Astrocyte (in vitro differentiated cells and primary cell): ENCODE data around the gene NXN.

Source experiments
- EZH2 ChIP-seq: IDR thresholded peaks from 2 replicates; pipeline ENCODE4 v1.6.1; 2012; ENCODE audit warnings: mild to moderate bottlenecking, low read length, inconsistent platforms; ENCODE audit not compliant: insufficient read depth
- TF ChIP-seq, protein P1 (sequence below): IDR thresholded peaks from 2 replicates; pipeline ENCODE4 v1.5.1; 2011; ENCODE audit warnings: low read depth, mild to moderate bottlenecking, inconsistent platforms, low read length, moderate library complexity; ENCODE audit not compliant: insufficient read depth

DNA sequence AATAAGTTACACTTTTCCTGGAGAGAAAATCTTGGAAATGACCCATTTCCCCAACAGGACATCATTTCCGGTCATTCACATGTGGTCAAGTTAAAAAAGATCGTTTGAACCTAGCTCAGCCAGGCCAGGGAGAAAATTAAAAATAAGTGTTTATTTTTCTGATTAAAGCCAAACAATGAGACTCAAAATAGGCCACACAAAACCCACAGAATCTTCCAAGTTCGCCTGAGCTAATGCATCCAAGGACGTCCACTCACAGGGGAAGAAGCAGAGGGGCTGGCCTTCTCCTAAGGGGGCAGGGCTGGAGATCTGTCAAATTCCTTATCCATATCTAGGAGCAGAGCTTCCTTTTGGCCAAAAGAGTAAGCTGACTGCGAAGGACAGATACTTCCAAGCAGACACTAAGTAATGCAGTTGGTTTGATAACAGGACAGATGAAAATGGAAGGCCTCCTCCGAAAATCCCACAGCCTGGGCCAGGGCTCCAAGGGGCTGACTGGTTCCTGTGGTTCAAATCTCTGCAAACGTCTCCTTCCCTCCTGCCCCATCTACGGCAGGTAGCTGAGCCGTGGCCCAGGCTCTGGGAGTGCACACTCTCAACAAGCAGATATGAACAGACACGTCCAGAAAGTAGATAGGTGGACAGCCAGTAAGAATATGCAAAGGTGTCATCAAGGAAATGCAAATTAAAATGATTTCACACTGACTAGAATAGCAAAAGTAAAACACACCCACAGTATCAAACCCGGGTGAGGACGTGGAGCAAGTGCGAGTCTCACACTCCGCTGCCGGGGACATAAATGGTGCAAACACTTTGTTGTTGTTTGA lies 98.9 kb downstream of the NXN start:
- no peak for TF ChIP-seq EZH2
- TF ChIP-seq, protein P1, sequence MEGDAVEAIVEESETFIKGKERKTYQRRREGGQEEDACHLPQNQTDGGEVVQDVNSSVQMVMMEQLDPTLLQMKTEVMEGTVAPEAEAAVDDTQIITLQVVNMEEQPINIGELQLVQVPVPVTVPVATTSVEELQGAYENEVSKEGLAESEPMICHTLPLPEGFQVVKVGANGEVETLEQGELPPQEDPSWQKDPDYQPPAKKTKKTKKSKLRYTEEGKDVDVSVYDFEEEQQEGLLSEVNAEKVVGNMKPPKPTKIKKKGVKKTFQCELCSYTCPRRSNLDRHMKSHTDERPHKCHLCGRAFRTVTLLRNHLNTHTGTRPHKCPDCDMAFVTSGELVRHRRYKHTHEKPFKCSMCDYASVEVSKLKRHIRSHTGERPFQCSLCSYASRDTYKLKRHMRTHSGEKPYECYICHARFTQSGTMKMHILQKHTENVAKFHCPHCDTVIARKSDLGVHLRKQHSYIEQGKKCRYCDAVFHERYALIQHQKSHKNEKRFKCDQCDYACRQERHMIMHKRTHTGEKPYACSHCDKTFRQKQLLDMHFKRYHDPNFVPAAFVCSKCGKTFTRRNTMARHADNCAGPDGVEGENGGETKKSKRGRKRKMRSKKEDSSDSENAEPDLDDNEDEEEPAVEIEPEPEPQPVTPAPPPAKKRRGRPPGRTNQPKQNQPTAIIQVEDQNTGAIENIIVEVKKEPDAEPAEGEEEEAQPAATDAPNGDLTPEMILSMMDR: no peak
